Stimulated activated CD4-positive, alpha-beta T cell treated with anti-CD3 and anti-CD28 coated beads, Interleukin-4, amount 100 ng/mL, for 1 hour (primary cell): ENCODE data around the gene EVI2B.
A peak's percentile ranks its signal among the peaks of the same experiment; 100 is the strongest.
"Not testable (repeated sequence)": the region's sequence is repeated elsewhere in the genome, so short reads cannot be mapped to it uniquely, and the experiment has no call there.

Experiments
- DNase-seq: peaks from one replicate; pipeline ENCODE4 v3.0.0-alpha.2; 2020

The EVI2B gene

GRCh38 chr17:31313982-31314781 is at the start of gene EVI2B:
Gene EVI2B, minus strand, starts transcription at chr17:31314054. Its CDS starts 8,445 bp downstream, at chr17:31305609.
- DNase-seq, result no peak

- no peak for DNase-seq
Observed at GRCh38 chr17:31357839-31358394, 44.1 kb upstream of the EVI2B start.

GRCh38 chr17:31357091-31357490 is 43.2 kb upstream of the EVI2B start:
- no peak for DNase-seq

- DNase-seq, result no peak
Observed at GRCh38 chr17:31355935-31356334, 42.1 kb upstream of the EVI2B start.

- no peak for DNase-seq
Observed at GRCh38 chr17:31349454-31349853, 35.6 kb upstream of the EVI2B start.

GRCh38 chr17:31345191-31345747 is 31.4 kb upstream of the EVI2B start:
- not testable (repeated sequence) for DNase-seq

- DNase-seq, result no peak
Observed at GRCh38 chr17:31339906-31340661, 26.2 kb upstream of the EVI2B start.

- DNase-seq, result no peak
Observed at GRCh38 chr17:31329221-31329620, 15.4 kb upstream of the EVI2B start.

GRCh38 chr17:31328160-31328535 is 14.3 kb upstream of the EVI2B start:
- no peak for DNase-seq

- no peak for DNase-seq
Observed at GRCh38 chr17:31327534-31328159, 13.8 kb upstream of the EVI2B start.

GRCh38 chr17:31323551-31323950 is 9.7 kb upstream of the EVI2B start:
- DNase-seq, result no peak

GRCh38 chr17:31321966-31322365 is 8.1 kb upstream of the EVI2B start:
- DNase-seq, result no peak

- peak; percentile 65 for DNase-seq
Observed at GRCh38 chr17:31321481-31321880, 7.6 kb upstream of the EVI2B start, which contains the start of gene EVI2A. Gene EVI2A, minus strand, starts transcription at chr17:31321622. Its CDS starts 2,609 bp downstream, at chr17:31319013.

GRCh38 chr17:31320791-31321190 is 6.9 kb upstream of the EVI2B start:
- DNase-seq, result no peak

- no peak for DNase-seq
Observed at GRCh38 chr17:31320241-31320640, 6.4 kb upstream of the EVI2B start.

- no peak for DNase-seq
Observed at GRCh38 chr17:31318851-31319661, 5.2 kb upstream of the EVI2B start.

- DNase-seq, result peak; percentile 36
Observed at GRCh38 chr17:31318298-31318801, 4.5 kb upstream of the EVI2B start.

- DNase-seq, result no peak
Observed at GRCh38 chr17:31314782-31315100, 887 bp upstream of the EVI2B start.

GRCh38 chr17:31312223-31312622 is 1.6 kb downstream of the EVI2B start:
- DNase-seq, result peak; percentile 32

- DNase-seq, result no peak
Observed at GRCh38 chr17:31311526-31311925, 2.3 kb downstream of the EVI2B start.

- no peak for DNase-seq
Observed at GRCh38 chr17:31310886-31311285, 3.0 kb downstream of the EVI2B start.

- peak; percentile 23 for DNase-seq
Observed at GRCh38 chr17:31310260-31310659, 3.6 kb downstream of the EVI2B start.
